ENCODE results near the gene HPS1. TPM values are rescaled to one million over a fixed set of nuclear protein-coding genes. Genes with fewer than 3 reads are reported as not detected.

Gene HPS1
- total RNA-seq, 1 donor from 2014 or later: 64.0 TPM

GRCh38 chr10:98407744-98408241 is 38.9 kb downstream of the HPS1 start:
- no peaks in the 10 kb centered on the region for H3K27me3 ChIP-seq (ENCODE audit: control insufficient read depth, insufficient read depth, low read length)
- DNase-seq (ENCODE audit: low read depth): no peak
- no peak for TF ChIP-seq CTCF (IDR thresholded peaks at IDR 0.05; ENCODE audit: insufficient read depth, low read length, poor library complexity, severe bottlenecking)
- H3K36me3 ChIP-seq (ENCODE audit: control insufficient read depth, insufficient read depth, low read length): no peaks in the 10 kb centered on the region
- no peak overlapping the region for H3K4me3 ChIP-seq (ENCODE audit: low read depth, low read length)

- Histone ChIP-seq H3K4me3 (ENCODE audit: low read depth, low read length) (no peak overlapping the region), H3K27me3 (ENCODE audit: control insufficient read depth, insufficient read depth, low read length) (no peaks in the 10 kb centered on the region), H3K36me3 (ENCODE audit: control insufficient read depth, insufficient read depth, low read length) (no peaks in the 10 kb centered on the region)
- DNase-seq (ENCODE audit: low read depth): no peak
- no peak for TF ChIP-seq CTCF (IDR thresholded peaks at IDR 0.05; ENCODE audit: insufficient read depth, low read length, poor library complexity, severe bottlenecking)
Observed at GRCh38 chr10:98407017-98407743, 39.6 kb downstream of the HPS1 start.

GRCh38 chr10:98405422-98405821 is 41.3 kb downstream of the HPS1 start:
- TF ChIP-seq CTCF (IDR thresholded peaks at IDR 0.05; ENCODE audit: insufficient read depth, low read length, poor library complexity, severe bottlenecking): no peak
- no peak for DNase-seq (ENCODE audit: low read depth)
- no peaks in the 10 kb centered on the region for H3K36me3 ChIP-seq (ENCODE audit: control insufficient read depth, insufficient read depth, low read length)
- H3K27me3 ChIP-seq (ENCODE audit: control insufficient read depth, insufficient read depth, low read length): no peaks in the 10 kb centered on the region
- no peak overlapping the region for H3K4me3 ChIP-seq (ENCODE audit: low read depth, low read length)

- no peaks in the 10 kb centered on the region for H3K36me3 ChIP-seq (ENCODE audit: control insufficient read depth, insufficient read depth, low read length)
- no peaks in the 10 kb centered on the region for H3K27me3 ChIP-seq (ENCODE audit: control insufficient read depth, insufficient read depth, low read length)
- H3K4me3 ChIP-seq (ENCODE audit: low read depth, low read length): no peak overlapping the region
- TF ChIP-seq CTCF (IDR thresholded peaks at IDR 0.05; ENCODE audit: insufficient read depth, low read length, poor library complexity, severe bottlenecking): no peak
- no peak for DNase-seq (ENCODE audit: low read depth)
Observed at GRCh38 chr10:98404571-98405359, 42.0 kb downstream of the HPS1 start.

- Histone ChIP-seq H3K36me3 (ENCODE audit: control insufficient read depth, insufficient read depth, low read length) (no peaks in the 10 kb centered on the region), H3K27me3 (ENCODE audit: control insufficient read depth, insufficient read depth, low read length) (no peaks in the 10 kb centered on the region), H3K4me3 (ENCODE audit: low read depth, low read length) (no peak overlapping the region)
- DNase-seq (ENCODE audit: low read depth): no peak
- no peak for TF ChIP-seq CTCF (IDR thresholded peaks at IDR 0.05; ENCODE audit: insufficient read depth, low read length, poor library complexity, severe bottlenecking)
Observed at GRCh38 chr10:98403812-98404504, 42.8 kb downstream of the HPS1 start.
